GM12872 (cell line): ENCODE measurements around the gene MED22.

Source experiments
- CTCF ChIP-seq: IDR thresholded peaks from 3 replicates; pipeline ENCODE4 v1.5.1; 2011; ENCODE audit warnings: low read depth, mild to moderate bottlenecking, low read length, moderate library complexity; ENCODE audit not compliant: insufficient read depth

MED22 gene

GRCh38 chr9:133335924-133336811 is 11.8 kb downstream of the MED22 start, which contains the start of gene SURF6:
Gene SURF6, minus strand, starts transcription at chr9:133336188. Its CDS starts 56 bp downstream, at chr9:133336132.
- TF ChIP-seq CTCF = no peak

GRCh38 chr9:133334161-133334560 is 13.8 kb downstream of the MED22 start:
- no peak for TF ChIP-seq CTCF

- TF ChIP-seq CTCF = no peak
These were observed 14.4 kb downstream of the MED22 start for GRCh38 chr9:133333566-133333965.

GRCh38 chr9:133333011-133333410 is 14.9 kb downstream of the MED22 start:
- TF ChIP-seq CTCF = no peak

- no peak for TF ChIP-seq CTCF
These were observed 15.6 kb downstream of the MED22 start for GRCh38 chr9:133332381-133332730.

- no peak for TF ChIP-seq CTCF
These were observed 16.1 kb downstream of the MED22 start for GRCh38 chr9:133331641-133332380.

- no peak for TF ChIP-seq CTCF
These were observed 16.7 kb downstream of the MED22 start for GRCh38 chr9:133331221-133331620.
